Measurements from ENCODE around the gene MTMR6.
A peak's percentile ranks its signal among the peaks of the same experiment; 100 is the strongest.
"Not testable (repeated sequence)": the region's sequence is repeated elsewhere in the genome, so short reads cannot be mapped to it uniquely, and the experiment has no call there.

MTMR6 gene

GRCh38 chr13:25286969-25287961, at the start of gene MTMR6:
Gene MTMR6, minus strand, starts transcription at chr13:25287488. Its CDS starts 241 bp downstream, at chr13:25287247.
- DNase-seq: peak; percentile 94

- no peak for DNase-seq
These were observed 48.6 kb upstream of the MTMR6 start for GRCh38 chr13:25335856-25336255.

- DNase-seq: no peak
These were observed 43.3 kb upstream of the MTMR6 start for GRCh38 chr13:25330541-25330940.

GRCh38 chr13:25329706-25330105, 42.4 kb upstream of the MTMR6 start:
- DNase-seq: no peak

GRCh38 chr13:25324100-25324499, 36.8 kb upstream of the MTMR6 start:
- DNase-seq: no peak

GRCh38 chr13:25319771-25320170, 32.5 kb upstream of the MTMR6 start:
- DNase-seq: no peak

- DNase-seq: not testable (repeated sequence)
These were observed 31.7 kb upstream of the MTMR6 start for GRCh38 chr13:25318946-25319345.

- DNase-seq: no peak
These were observed 23.6 kb upstream of the MTMR6 start for GRCh38 chr13:25310891-25311290.

- no peak for DNase-seq
These were observed 19.6 kb upstream of the MTMR6 start for GRCh38 chr13:25306671-25307464.

GRCh38 chr13:25302121-25302520, 14.8 kb upstream of the MTMR6 start:
- no peak for DNase-seq

- peak; percentile 87 for DNase-seq
These were observed 14.2 kb upstream of the MTMR6 start, which contains the start of gene NUP58 for GRCh38 chr13:25301347-25302113. Gene NUP58, plus strand, starts transcription at chr13:25301625. Its CDS starts 149 bp downstream, at chr13:25301774.

- no peak for DNase-seq
These were observed 13.6 kb upstream of the MTMR6 start for GRCh38 chr13:25300861-25301346.

GRCh38 chr13:25295701-25296100, 8.4 kb upstream of the MTMR6 start:
- no peak for DNase-seq

GRCh38 chr13:25295228-25295627, 7.9 kb upstream of the MTMR6 start:
- no peak for DNase-seq

GRCh38 chr13:25292301-25292700, 5.0 kb upstream of the MTMR6 start:
- DNase-seq: no peak

- DNase-seq: no peak
These were observed 4.4 kb upstream of the MTMR6 start for GRCh38 chr13:25291691-25292090.

GRCh38 chr13:25288966-25289365, 1.7 kb upstream of the MTMR6 start:
- DNase-seq: no peak

GRCh38 chr13:25286308-25286968, 850 bp downstream of the MTMR6 start:
- DNase-seq: no peak

- DNase-seq: no peak
These were observed 5.4 kb downstream of the MTMR6 start for GRCh38 chr13:25281935-25282332.

- no peak for DNase-seq
These were observed 5.9 kb downstream of the MTMR6 start for GRCh38 chr13:25281193-25281934.

- no peak for DNase-seq
These were observed 6.9 kb downstream of the MTMR6 start for GRCh38 chr13:25280396-25280795.
